SK-N-SH treated with all-trans-retinoic acid at 6 μM for 48 hours (cell line): ENCODE data around the gene PSPN.
"Not testable (repeated sequence)": the region's sequence is repeated elsewhere in the genome, so short reads cannot be mapped to it uniquely, and the experiment has no call there.

Source experiments
- ATAC-seq: fragments of 200-7000 bp; cut with Tn5 transposase; 3 replicates; pipeline ENCODE4 v1.9.1; 2020; ENCODE audit warnings: mild to moderate bottlenecking, moderate library complexity
- ARNTL ChIP-seq: fragments of 450-650 bp; formaldehyde crosslinking; IDR thresholded peaks from 2 replicates; pipeline ENCODE4 v1.5.0; 2020; ENCODE audit warnings: low read depth, mild to moderate bottlenecking, moderate library complexity, borderline replicate concordance
- BACH2 ChIP-seq: fragments of 250-450 bp; sonication (Bioruptor Pico); IDR thresholded peaks from 2 replicates; pipeline ENCODE4 v1.9.0; 2021; ENCODE audit warnings: mild to moderate bottlenecking, borderline replicate concordance
- ESRRG ChIP-seq: fragments of 250-450 bp; sonication (Bioruptor Pico); IDR thresholded peaks from 2 replicates; pipeline ENCODE4 v1.6.1; 2021; ENCODE audit warnings: mild to moderate bottlenecking
- GLIS3 ChIP-seq: fragments of 250-450 bp; sonication (Bioruptor Pico); IDR thresholded peaks from 2 replicates; pipeline ENCODE4 v1.5.0; 2020; ENCODE audit warnings: mild to moderate bottlenecking, moderate library complexity
- OSR1 ChIP-seq: fragments of 250-450 bp; sonication (Bioruptor Pico); IDR thresholded peaks from 2 replicates; pipeline ENCODE4 v1.8.0; 2022; ENCODE audit warnings: moderate library complexity, mild to moderate bottlenecking, inconsistent platforms
- SNAI2 ChIP-seq: fragments of 250-450 bp; sonication (Bioruptor Pico); IDR thresholded peaks from 2 replicates; pipeline ENCODE4 v1.5.0; 2020; ENCODE audit warnings: mild to moderate bottlenecking, moderate library complexity
- TOX ChIP-seq: fragments of 250-450 bp; sonication (Bioruptor Pico); IDR thresholded peaks from 2 replicates; pipeline ENCODE4 v1.8.0; 2021; ENCODE audit warnings: mild to moderate bottlenecking, moderate library complexity, borderline replicate concordance
- ZC3H10 ChIP-seq: fragments of 250-450 bp; sonication (Bioruptor Pico); IDR thresholded peaks from 2 replicates; pipeline ENCODE4 v1.5.1; 2021; ENCODE audit warnings: mild to moderate bottlenecking, moderate library complexity
- ZFP3 ChIP-seq: fragments of 250-450 bp; sonication (Bioruptor Pico); IDR thresholded peaks from 2 replicates; pipeline ENCODE4 v1.5.0; 2020; ENCODE audit warnings: mild to moderate bottlenecking, moderate library complexity
- ZFP30 ChIP-seq: fragments of 450-650 bp; formaldehyde crosslinking; IDR thresholded peaks from 2 replicates; pipeline ENCODE4 v1.5.0; 2022; ENCODE audit warnings: mild to moderate bottlenecking, moderate library complexity
- ZNF565 ChIP-seq: fragments of 450-650 bp; formaldehyde crosslinking; conservative IDR thresholded peaks from 2 replicates; pipeline ENCODE4 v1.5.0; 2020; ENCODE audit warnings: low read depth, mild to moderate bottlenecking, moderate library complexity
- ZNF70 ChIP-seq: fragments of 450-650 bp; formaldehyde crosslinking; IDR thresholded peaks from 2 replicates; pipeline ENCODE4 v1.5.0; 2020; ENCODE audit warnings: mild to moderate bottlenecking, moderate library complexity
- ZNF8 ChIP-seq: fragments of 450-650 bp; formaldehyde crosslinking; IDR thresholded peaks from 2 replicates; pipeline ENCODE4 v1.5.0; 2020; ENCODE audit warnings: mild to moderate bottlenecking, moderate library complexity
- TF ChIP-seq, protein P1 (sequence below): fragments of 250-450 bp; sonication (Bioruptor Pico); IDR thresholded peaks from 2 replicates; pipeline ENCODE4 v1.5.1; 2021; ENCODE audit warnings: mild to moderate bottlenecking, moderate library complexity
- TF ChIP-seq, protein P2 (sequence below): fragments of 250-450 bp; sonication (Bioruptor Pico); IDR thresholded peaks from 2 replicates; pipeline ENCODE4 v1.8.0; 2020; ENCODE audit warnings: mild to moderate bottlenecking, moderate library complexity, borderline replicate concordance
- TF ChIP-seq, protein P3 (sequence below): fragments of 250-450 bp; sonication (Bioruptor Pico); IDR thresholded peaks from 2 replicates; pipeline ENCODE4 v1.8.0; 2021; ENCODE audit warnings: low read depth, mild to moderate bottlenecking, moderate library complexity, borderline replicate concordance
- TF ChIP-seq, protein P4 (sequence below): fragments of 250-450 bp; sonication (Bioruptor Pico); IDR thresholded peaks from 2 replicates; pipeline ENCODE4 v1.5.0; 2020; ENCODE audit warnings: mild to moderate bottlenecking, moderate library complexity

The PSPN gene

DNA sequence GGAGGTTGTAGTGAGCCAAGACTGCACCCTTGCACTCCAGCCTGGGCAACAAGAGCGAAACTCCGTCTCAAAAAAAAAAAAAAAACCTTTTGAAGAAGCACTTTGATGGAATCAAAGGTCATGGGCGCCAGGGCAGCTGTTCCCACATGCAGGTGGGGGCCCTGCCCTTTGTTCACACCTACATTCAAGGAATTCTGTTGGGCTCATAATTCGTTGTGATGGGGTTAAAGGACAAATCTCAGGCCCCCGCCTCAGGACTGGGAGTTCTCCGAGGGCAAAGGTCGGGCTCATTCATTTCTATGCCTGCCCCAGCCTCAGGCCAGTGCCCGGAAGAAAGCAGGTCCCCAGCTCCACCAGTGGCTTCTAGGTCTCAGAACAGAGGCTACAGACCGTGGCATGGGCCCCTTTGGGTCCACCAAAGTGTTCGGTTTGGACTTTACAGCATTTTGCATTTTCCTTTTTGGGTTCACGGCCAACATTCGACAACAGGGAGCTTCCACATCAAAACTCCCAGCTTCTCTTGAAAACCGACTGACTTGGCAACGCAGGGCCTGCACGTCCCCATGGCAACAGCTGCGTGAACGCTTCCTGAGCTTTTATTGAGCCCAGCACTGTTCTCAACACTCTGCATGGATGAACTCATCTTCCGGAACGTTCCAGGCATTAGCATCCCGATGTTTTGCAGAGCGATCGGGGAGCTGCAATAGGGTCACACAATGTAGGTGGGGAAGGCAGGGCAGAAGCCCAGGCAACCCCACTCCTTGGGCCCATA, 27.3 kb upstream of the PSPN start:
- TF ChIP-seq ZFP3 (CRISPR knock-in tag) (no peak), SNAI2 (no peak), ZFP30 (CRISPR knock-in tag) (no peak), GLIS3 (CRISPR knock-in tag) (no peak), BACH2 (CRISPR knock-in tag) (no peak), ESRRG (CRISPR knock-in tag) (no peak), ZNF565 (CRISPR knock-in tag) (no peak), ARNTL (CRISPR knock-in tag) (no peak), OSR1 (CRISPR knock-in tag) (no peak), ZC3H10 (no peak), ZNF70 (CRISPR knock-in tag) (no peak), TOX (CRISPR knock-in tag) (no peak)
- TF ChIP-seq, protein P1, sequence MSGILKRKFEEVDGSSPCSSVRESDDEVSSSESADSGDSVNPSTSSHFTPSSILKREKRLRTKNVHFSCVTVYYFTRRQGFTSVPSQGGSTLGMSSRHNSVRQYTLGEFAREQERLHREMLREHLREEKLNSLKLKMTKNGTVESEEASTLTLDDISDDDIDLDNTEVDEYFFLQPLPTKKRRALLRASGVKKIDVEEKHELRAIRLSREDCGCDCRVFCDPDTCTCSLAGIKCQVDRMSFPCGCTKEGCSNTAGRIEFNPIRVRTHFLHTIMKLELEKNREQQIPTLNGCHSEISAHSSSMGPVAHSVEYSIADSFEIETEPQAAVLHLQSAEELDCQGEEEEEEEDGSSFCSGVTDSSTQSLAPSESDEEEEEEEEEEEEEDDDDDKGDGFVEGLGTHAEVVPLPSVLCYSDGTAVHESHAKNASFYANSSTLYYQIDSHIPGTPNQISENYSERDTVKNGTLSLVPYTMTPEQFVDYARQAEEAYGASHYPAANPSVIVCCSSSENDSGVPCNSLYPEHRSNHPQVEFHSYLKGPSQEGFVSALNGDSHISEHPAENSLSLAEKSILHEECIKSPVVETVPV (CRISPR knock-in tag): no peak
- TF ChIP-seq, protein P2, sequence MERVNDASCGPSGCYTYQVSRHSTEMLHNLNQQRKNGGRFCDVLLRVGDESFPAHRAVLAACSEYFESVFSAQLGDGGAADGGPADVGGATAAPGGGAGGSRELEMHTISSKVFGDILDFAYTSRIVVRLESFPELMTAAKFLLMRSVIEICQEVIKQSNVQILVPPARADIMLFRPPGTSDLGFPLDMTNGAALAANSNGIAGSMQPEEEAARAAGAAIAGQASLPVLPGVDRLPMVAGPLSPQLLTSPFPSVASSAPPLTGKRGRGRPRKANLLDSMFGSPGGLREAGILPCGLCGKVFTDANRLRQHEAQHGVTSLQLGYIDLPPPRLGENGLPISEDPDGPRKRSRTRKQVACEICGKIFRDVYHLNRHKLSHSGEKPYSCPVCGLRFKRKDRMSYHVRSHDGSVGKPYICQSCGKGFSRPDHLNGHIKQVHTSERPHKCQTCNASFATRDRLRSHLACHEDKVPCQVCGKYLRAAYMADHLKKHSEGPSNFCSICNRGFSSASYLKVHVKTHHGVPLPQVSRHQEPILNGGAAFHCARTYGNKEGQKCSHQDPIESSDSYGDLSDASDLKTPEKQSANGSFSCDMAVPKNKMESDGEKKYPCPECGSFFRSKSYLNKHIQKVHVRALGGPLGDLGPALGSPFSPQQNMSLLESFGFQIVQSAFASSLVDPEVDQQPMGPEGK: no peak
- no peak for ATAC-seq

DNA sequence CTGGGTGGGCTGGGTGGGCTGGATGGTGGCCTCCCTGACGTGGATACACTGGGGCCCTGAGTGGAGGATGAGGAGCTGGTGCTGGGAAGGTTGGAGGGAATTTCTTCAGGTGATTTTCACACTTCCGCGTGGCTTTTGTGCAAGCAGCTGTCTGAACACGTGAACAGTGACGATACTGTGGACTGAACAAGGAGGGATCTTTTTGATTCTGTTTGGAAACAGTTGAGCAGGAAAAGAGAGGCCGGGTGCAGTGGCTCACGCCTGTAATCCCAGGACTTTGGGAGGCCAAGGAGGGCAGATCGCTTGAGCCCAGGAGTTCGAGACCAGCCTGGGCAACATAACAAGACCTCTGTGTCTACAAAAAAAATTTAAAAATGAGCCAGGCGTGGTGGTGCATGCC, 26.3 kb upstream of the PSPN start:
- TF ChIP-seq ZFP3 (CRISPR knock-in tag): no peak
- TF ChIP-seq ZNF8: no peak
- TF ChIP-seq, protein P1 (CRISPR knock-in tag): no peak
- TF ChIP-seq ESRRG (CRISPR knock-in tag): no peak
- TF ChIP-seq, protein P3, sequence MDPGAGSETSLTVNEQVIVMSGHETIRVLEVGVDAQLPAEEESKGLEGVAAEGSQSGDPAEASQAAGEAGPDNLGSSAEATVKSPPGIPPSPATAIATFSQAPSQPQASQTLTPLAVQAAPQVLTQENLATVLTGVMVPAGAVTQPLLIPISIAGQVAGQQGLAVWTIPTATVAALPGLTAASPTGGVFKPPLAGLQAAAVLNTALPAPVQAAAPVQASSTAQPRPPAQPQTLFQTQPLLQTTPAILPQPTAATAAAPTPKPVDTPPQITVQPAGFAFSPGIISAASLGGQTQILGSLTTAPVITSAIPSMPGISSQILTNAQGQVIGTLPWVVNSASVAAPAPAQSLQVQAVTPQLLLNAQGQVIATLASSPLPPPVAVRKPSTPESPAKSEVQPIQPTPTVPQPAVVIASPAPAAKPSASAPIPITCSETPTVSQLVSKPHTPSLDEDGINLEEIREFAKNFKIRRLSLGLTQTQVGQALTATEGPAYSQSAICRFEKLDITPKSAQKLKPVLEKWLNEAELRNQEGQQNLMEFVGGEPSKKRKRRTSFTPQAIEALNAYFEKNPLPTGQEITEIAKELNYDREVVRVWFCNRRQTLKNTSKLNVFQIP (CRISPR knock-in tag): no peak
- TF ChIP-seq, protein P2: no peak
- no peak for TF ChIP-seq TOX (CRISPR knock-in tag)
- no peak for TF ChIP-seq ZC3H10
- TF ChIP-seq, protein P4, sequence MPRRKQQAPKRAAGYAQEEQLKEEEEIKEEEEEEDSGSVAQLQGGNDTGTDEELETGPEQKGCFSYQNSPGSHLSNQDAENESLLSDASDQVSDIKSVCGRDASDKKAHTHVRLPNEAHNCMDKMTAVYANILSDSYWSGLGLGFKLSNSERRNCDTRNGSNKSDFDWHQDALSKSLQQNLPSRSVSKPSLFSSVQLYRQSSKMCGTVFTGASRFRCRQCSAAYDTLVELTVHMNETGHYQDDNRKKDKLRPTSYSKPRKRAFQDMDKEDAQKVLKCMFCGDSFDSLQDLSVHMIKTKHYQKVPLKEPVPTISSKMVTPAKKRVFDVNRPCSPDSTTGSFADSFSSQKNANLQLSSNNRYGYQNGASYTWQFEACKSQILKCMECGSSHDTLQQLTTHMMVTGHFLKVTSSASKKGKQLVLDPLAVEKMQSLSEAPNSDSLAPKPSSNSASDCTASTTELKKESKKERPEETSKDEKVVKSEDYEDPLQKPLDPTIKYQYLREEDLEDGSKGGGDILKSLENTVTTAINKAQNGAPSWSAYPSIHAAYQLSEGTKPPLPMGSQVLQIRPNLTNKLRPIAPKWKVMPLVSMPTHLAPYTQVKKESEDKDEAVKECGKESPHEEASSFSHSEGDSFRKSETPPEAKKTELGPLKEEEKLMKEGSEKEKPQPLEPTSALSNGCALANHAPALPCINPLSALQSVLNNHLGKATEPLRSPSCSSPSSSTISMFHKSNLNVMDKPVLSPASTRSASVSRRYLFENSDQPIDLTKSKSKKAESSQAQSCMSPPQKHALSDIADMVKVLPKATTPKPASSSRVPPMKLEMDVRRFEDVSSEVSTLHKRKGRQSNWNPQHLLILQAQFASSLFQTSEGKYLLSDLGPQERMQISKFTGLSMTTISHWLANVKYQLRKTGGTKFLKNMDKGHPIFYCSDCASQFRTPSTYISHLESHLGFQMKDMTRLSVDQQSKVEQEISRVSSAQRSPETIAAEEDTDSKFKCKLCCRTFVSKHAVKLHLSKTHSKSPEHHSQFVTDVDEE (CRISPR knock-in tag): no peak
- no peak for TF ChIP-seq GLIS3 (CRISPR knock-in tag)
- ATAC-seq: no peak

DNA sequence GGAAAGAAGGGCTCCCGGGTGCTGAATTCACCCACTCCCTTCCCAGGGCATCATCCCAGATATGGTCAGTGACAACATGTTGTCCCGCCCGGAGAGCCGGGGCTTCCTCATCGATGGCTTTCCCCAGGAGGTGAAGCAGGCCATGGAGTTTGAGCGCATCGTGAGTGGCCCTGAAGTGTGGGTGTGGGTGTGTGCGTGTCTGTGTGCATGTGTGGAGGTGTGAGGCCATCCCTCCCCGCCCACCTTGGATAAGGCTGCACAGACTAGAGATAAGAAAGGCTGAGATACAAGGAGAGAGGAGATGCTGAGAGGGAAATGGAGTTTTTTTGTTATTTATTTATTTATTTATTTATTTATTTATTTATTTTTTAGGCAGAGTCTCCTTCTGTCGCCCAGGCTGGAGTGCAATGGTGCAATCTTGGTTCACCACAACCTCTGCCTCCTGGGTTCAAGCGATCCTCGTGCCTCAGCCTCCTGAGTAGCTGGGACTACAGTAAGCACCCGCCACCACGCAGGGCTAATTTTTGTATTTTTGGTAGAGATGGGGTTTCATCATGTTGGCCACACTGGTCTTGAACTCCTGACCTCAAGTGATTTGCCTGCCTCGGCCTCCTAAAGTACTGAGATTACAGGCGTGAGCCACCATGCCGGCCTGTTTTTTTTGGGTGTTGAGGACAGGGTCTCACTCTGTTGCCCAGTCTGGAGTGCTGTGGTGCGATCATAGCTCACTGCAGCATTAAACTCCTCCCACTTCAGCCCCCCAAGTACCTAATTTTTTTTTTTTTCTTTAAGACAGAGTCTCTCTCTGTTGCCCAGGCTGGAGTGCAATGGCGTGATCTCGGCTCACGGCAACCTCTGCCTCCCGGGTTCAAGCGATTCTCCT, 24.6 kb upstream of the PSPN start:
- ATAC-seq: not testable (repeated sequence)
